Measurements from ENCODE around the gene RTL1.

RTL1 gene

GRCh38 chr14:100882991-100883788 lies 20.3 kb downstream of the RTL1 start:
- no peak overlapping the region for H3K27ac ChIP-seq
- DNase-seq (ENCODE audit: low read depth, low spot score), result no peak

- no peak for DNase-seq (ENCODE audit: low read depth, low spot score)
- no peak overlapping the region for H3K27ac ChIP-seq
Measured at GRCh38 chr14:100882026-100882967, 21.2 kb downstream of the RTL1 start.

- H3K27ac ChIP-seq, result no peak overlapping the region
- DNase-seq (ENCODE audit: low read depth, low spot score), result no peak
Measured at GRCh38 chr14:100881211-100882025, 22.1 kb downstream of the RTL1 start.

GRCh38 chr14:100880271-100881101 lies 23.0 kb downstream of the RTL1 start:
- H3K27ac ChIP-seq, result no peak overlapping the region
- no peak for DNase-seq (ENCODE audit: low read depth, low spot score)

- no peak overlapping the region for H3K27ac ChIP-seq
- DNase-seq (ENCODE audit: low read depth, low spot score), result no peak
Measured at GRCh38 chr14:100879782-100880181, 23.7 kb downstream of the RTL1 start.

- H3K27ac ChIP-seq, result no peak overlapping the region
Measured at GRCh38 chr14:100879194-100879593, 24.3 kb downstream of the RTL1 start.

GRCh38 chr14:100878271-100879146 lies 25.0 kb downstream of the RTL1 start:
- DNase-seq (ENCODE audit: low read depth, low spot score), result no peak
- H3K27ac ChIP-seq, result no peak overlapping the region

More at GRCh38 chr14:100879194-100879593, 24.3 kb downstream of the RTL1 start:
- no peak for DNase-seq (ENCODE audit: low read depth, low spot score)

GRCh38 chr14:100875861-100876590 lies 27.5 kb downstream of the RTL1 start:
- DNase-seq (ENCODE audit: low read depth, low spot score), result no peak

GRCh38 chr14:100875126-100875525 lies 28.4 kb downstream of the RTL1 start:
- DNase-seq (ENCODE audit: low read depth, low spot score), result no peak
- H3K27ac ChIP-seq, result no peak overlapping the region

More at GRCh38 chr14:100875861-100876590, 27.5 kb downstream of the RTL1 start:
- H3K27ac ChIP-seq, result no peak overlapping the region

GRCh38 chr14:100874411-100875091 lies 29.0 kb downstream of the RTL1 start:
- DNase-seq (ENCODE audit: low read depth, low spot score), result no peak
- no peak overlapping the region for H3K27ac ChIP-seq

GRCh38 chr14:100874051-100874410 lies 29.5 kb downstream of the RTL1 start:
- no peak overlapping the region for H3K27ac ChIP-seq

GRCh38 chr14:100873096-100873482 lies 30.4 kb downstream of the RTL1 start:
- DNase-seq (ENCODE audit: low read depth, low spot score), result no peak
- H3K27ac ChIP-seq, result no peak overlapping the region

More at GRCh38 chr14:100874051-100874410, 29.5 kb downstream of the RTL1 start:
- DNase-seq (ENCODE audit: low read depth, low spot score), result no peak

GRCh38 chr14:100872259-100873095 lies 31.0 kb downstream of the RTL1 start:
- peak overlapping the region; percentile 45 for H3K27ac ChIP-seq
- no peak for DNase-seq (ENCODE audit: low read depth, low spot score)

- H3K27ac ChIP-seq, result peak overlapping the region; percentile 45
- DNase-seq (ENCODE audit: low read depth, low spot score), result no peak
Measured at GRCh38 chr14:100871234-100872186, 32.0 kb downstream of the RTL1 start.

GRCh38 chr14:100868621-100869370 lies 34.7 kb downstream of the RTL1 start:
- H3K27ac ChIP-seq, result no peak overlapping the region
- DNase-seq (ENCODE audit: low read depth, low spot score), result no peak
